ENCODE results near the gene LLGL2. TPM values are rescaled to one million over a fixed set of nuclear protein-coding genes. Genes with fewer than 3 reads are reported as not detected.

Gene LLGL2
- total RNA-seq, 2 donors from 2014 or later = 12.5 to 17.4 TPM

- H3K4me1 Mint-ChIP-seq (ENCODE audit: low read depth) = no peaks in the 10 kb centered on the region
- H3K9me3 Mint-ChIP-seq = no peaks in the 10 kb centered on the region
- no peaks in the 10 kb centered on the region for H3K36me3 Mint-ChIP-seq (ENCODE audit: insufficient read depth in 2 of 2)
- H3K4me3 Mint-ChIP-seq = no peak overlapping the region
- H3K27ac Mint-ChIP-seq = no peak overlapping the region
- H3K27me3 Mint-ChIP-seq (ENCODE audit: low read depth) = no peaks in the 10 kb centered on the region
- DNase-seq (no peak), ATAC-seq (replicated peaks in 1 of 2) (no peak)
These were observed 19.9 kb upstream of the LLGL2 start for GRCh38 chr17:75505640-75506039.

- H3K4me1 Mint-ChIP-seq (ENCODE audit: low read depth) = no peaks in the 10 kb centered on the region
- no peaks in the 10 kb centered on the region for H3K36me3 Mint-ChIP-seq (ENCODE audit: insufficient read depth in 2 of 2)
- no peak overlapping the region for H3K4me3 Mint-ChIP-seq
- ATAC-seq (replicated peaks in 1 of 2) (no peak), DNase-seq (no peak)
- H3K27ac Mint-ChIP-seq = no peak overlapping the region
- H3K27me3 Mint-ChIP-seq (ENCODE audit: low read depth) = no peaks in the 10 kb centered on the region
- H3K9me3 Mint-ChIP-seq = no peaks in the 10 kb centered on the region
These were observed 19.4 kb upstream of the LLGL2 start for GRCh38 chr17:75506134-75506533.

GRCh38 chr17:75506888-75507287 lies 18.6 kb upstream of the LLGL2 start:
- ATAC-seq (replicated peaks in 1 of 2) (no peak), DNase-seq (no peak)
- Mint-ChIP-seq H3K36me3 (ENCODE audit: insufficient read depth in 2 of 2) (no peaks in the 10 kb centered on the region), H3K9me3 (no peaks in the 10 kb centered on the region), H3K27ac (no peak overlapping the region), H3K27me3 (ENCODE audit: low read depth) (no peaks in the 10 kb centered on the region), H3K4me1 (ENCODE audit: low read depth) (no peaks in the 10 kb centered on the region), H3K4me3 (no peak overlapping the region)

- ATAC-seq (replicated peaks in 1 of 2) = no peak
- H3K4me3 Mint-ChIP-seq = no peak overlapping the region
- no peak for DNase-seq
- no peaks in the 10 kb centered on the region for H3K4me1 Mint-ChIP-seq (ENCODE audit: low read depth)
- H3K36me3 Mint-ChIP-seq (ENCODE audit: insufficient read depth in 2 of 2) = no peaks in the 10 kb centered on the region
- no peak overlapping the region for H3K27ac Mint-ChIP-seq
- no peaks in the 10 kb centered on the region for H3K27me3 Mint-ChIP-seq (ENCODE audit: low read depth)
- no peaks in the 10 kb centered on the region for H3K9me3 Mint-ChIP-seq
These were observed 17.5 kb upstream of the LLGL2 start for GRCh38 chr17:75507733-75508719.

GRCh38 chr17:75508931-75509361 lies 16.6 kb upstream of the LLGL2 start:
- H3K4me3 Mint-ChIP-seq = no peak overlapping the region
- H3K27me3 Mint-ChIP-seq (ENCODE audit: low read depth) = no peaks in the 10 kb centered on the region
- ATAC-seq (replicated peaks in 1 of 2) (peak in 1 of 2 donors; percentile 4), DNase-seq (no peak)
- no peaks in the 10 kb centered on the region for H3K9me3 Mint-ChIP-seq
- H3K27ac Mint-ChIP-seq = no peak overlapping the region
- H3K4me1 Mint-ChIP-seq (ENCODE audit: low read depth) = no peaks in the 10 kb centered on the region
- H3K36me3 Mint-ChIP-seq (ENCODE audit: insufficient read depth in 2 of 2) = no peaks in the 10 kb centered on the region

- Mint-ChIP-seq H3K27ac (no peak overlapping the region), H3K27me3 (ENCODE audit: low read depth) (no peaks in the 10 kb centered on the region), H3K9me3 (no peaks in the 10 kb centered on the region), H3K36me3 (ENCODE audit: insufficient read depth in 2 of 2) (no peaks in the 10 kb centered on the region), H3K4me3 (no peak overlapping the region), H3K4me1 (ENCODE audit: low read depth) (no peaks in the 10 kb centered on the region)
- ATAC-seq (replicated peaks in 1 of 2) (no peak), DNase-seq (no peak)
These were observed 15.8 kb upstream of the LLGL2 start for GRCh38 chr17:75509528-75510258.

- Mint-ChIP-seq H3K4me3 (no peak overlapping the region), H3K36me3 (ENCODE audit: insufficient read depth in 2 of 2) (no peaks in the 10 kb centered on the region), H3K27ac (no peak overlapping the region), H3K27me3 (ENCODE audit: low read depth) (no peaks in the 10 kb centered on the region), H3K4me1 (ENCODE audit: low read depth) (no peaks in the 10 kb centered on the region), H3K9me3 (no peaks in the 10 kb centered on the region)
- no peak for ATAC-seq (replicated peaks in 1 of 2)
- no peak for DNase-seq
These were observed 14.3 kb upstream of the LLGL2 start for GRCh38 chr17:75511270-75511609.

GRCh38 chr17:75511610-75512575 lies 13.6 kb upstream of the LLGL2 start:
- no peaks in the 10 kb centered on the region for H3K9me3 Mint-ChIP-seq
- H3K27ac Mint-ChIP-seq = no peak overlapping the region
- ATAC-seq (replicated peaks in 1 of 2) (no peak), DNase-seq (no peak)
- H3K27me3 Mint-ChIP-seq (ENCODE audit: low read depth) = no peaks in the 10 kb centered on the region
- no peaks in the 10 kb centered on the region for H3K36me3 Mint-ChIP-seq (ENCODE audit: insufficient read depth in 2 of 2)
- no peaks in the 10 kb centered on the region for H3K4me1 Mint-ChIP-seq (ENCODE audit: low read depth)
- no peak overlapping the region for H3K4me3 Mint-ChIP-seq

- Mint-ChIP-seq H3K27ac (no peak overlapping the region), H3K4me3 (no peak overlapping the region), H3K36me3 (ENCODE audit: insufficient read depth in 2 of 2) (peaks cover 0 to 1% of the 10 kb centered on the region in 2 donors), H3K9me3 (no peaks in the 10 kb centered on the region), H3K4me1 (ENCODE audit: low read depth) (peaks cover 7% of the 10 kb centered on the region), H3K27me3 (ENCODE audit: low read depth) (no peaks in the 10 kb centered on the region)
- ATAC-seq (replicated peaks in 1 of 2) (no peak), DNase-seq (no peak)
These were observed 12.4 kb upstream of the LLGL2 start for GRCh38 chr17:75512926-75513640.

GRCh38 chr17:75513641-75514000 lies 11.9 kb upstream of the LLGL2 start:
- no peak for ATAC-seq (replicated peaks in 1 of 2)
- peaks cover 13% of the 10 kb centered on the region for H3K4me1 Mint-ChIP-seq (ENCODE audit: low read depth)
- H3K27me3 Mint-ChIP-seq (ENCODE audit: low read depth) = no peaks in the 10 kb centered on the region
- DNase-seq = no peak
- no peaks in the 10 kb centered on the region for H3K9me3 Mint-ChIP-seq
- no peak overlapping the region for H3K27ac Mint-ChIP-seq
- peaks cover 0 to 7% of the 10 kb centered on the region in 2 donors for H3K36me3 Mint-ChIP-seq (ENCODE audit: insufficient read depth in 2 of 2)
- peak overlapping the region in 1 of 2 donors; percentile 58 for H3K4me3 Mint-ChIP-seq

GRCh38 chr17:75514299-75514918 lies 11.1 kb upstream of the LLGL2 start:
- ATAC-seq (replicated peaks in 1 of 2) (no peak), DNase-seq (peak in 1 of 2 donors; percentile 37)
- no peaks in the 10 kb centered on the region for H3K9me3 Mint-ChIP-seq
- H3K4me1 Mint-ChIP-seq (ENCODE audit: low read depth) = peaks cover 18% of the 10 kb centered on the region
- no peaks in the 10 kb centered on the region for H3K27me3 Mint-ChIP-seq (ENCODE audit: low read depth)
- H3K27ac Mint-ChIP-seq = no peak overlapping the region
- peak overlapping the region; percentile 45 to 63 for H3K4me3 Mint-ChIP-seq
- H3K36me3 Mint-ChIP-seq (ENCODE audit: insufficient read depth in 2 of 2) = peaks cover 0 to 9% of the 10 kb centered on the region in 2 donors

All from activated T-cell treated with anti-CD3 and anti-CD28 coated beads, Interleukin-2, amount 50 U/mL, for 72 hours (primary cell).